ENCODE measurements around the gene HMGB2.

The HMGB2 gene

DNA sequence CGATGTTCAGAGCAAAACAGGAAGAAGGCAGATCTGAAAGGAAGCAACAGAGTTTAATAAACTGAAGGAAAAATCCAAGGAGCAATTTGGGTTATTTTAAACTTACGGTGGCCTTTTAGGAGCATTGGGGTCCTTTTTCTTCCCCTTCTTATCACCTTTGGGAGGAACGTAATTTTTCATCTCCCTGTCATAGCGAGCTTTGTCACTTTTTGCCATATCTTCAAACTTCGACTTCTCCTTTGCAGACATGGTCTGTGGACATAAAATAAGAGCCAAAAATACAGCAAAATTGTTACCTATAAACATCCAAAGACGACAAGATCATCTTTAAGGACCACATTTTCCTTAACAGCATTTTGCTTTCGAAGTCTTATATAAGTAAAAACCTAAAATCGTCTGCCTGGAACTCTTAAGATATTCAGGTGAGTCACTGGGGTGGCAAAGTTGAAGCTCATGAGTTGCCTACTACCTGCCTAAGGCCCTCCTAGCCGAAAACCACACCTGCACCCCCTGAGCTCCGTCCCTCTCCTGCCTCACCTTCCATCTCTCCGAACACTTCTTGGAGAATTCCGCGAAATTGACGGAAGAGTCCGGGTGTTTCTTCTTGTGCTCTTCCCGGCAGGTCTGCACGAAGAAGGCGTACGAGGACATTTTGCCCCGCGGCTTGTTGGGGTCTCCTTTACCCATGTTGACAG, 1.0 kb downstream of the HMGB2 start:
- POLR2A ChIA-PET, result interaction anchor here (1.0 to 3.3 kb wide), 4 partner anchors 12 to 42 kb away, joined by 3 to 70 read pairs (median 9); partner anchors contain the start of gene SAP30

GRCh38 chr4:173332021-173332487, 2.1 kb downstream of the HMGB2 start:
- DNase-seq (ENCODE audit: extremely low spot score), result peak; percentile 18
- CTCF ChIA-PET, result interaction anchor here (1.2 to 4.1 kb wide), 6 partner anchors 10 to 43 kb away, joined by 3 to 28 read pairs (median 4); no protein-coding TSS in a partner anchor
- no peak for TF ChIP-seq CTCF (IDR thresholded peaks at IDR 0.05; ENCODE audit: control extremely low read depth, extremely low read depth, low read depth, missing control alignments)
- POLR2A ChIA-PET, result interaction anchor here (0.7 to 1.9 kb wide), 2 partner anchors 13 to 39 kb away, joined by 3 to 6 read pairs; partner anchors contain the start of gene SAP30

More for the DNA sequence above, 1.0 kb downstream of the HMGB2 start:
- TF ChIP-seq CTCF (IDR thresholded peaks at IDR 0.05; ENCODE audit: control extremely low read depth, extremely low read depth, low read depth, missing control alignments), result no peak
- CTCF ChIA-PET, result interaction anchor here (0.7 to 2.5 kb wide), 9 partner anchors 8 to 309 kb away, joined by 3 to 10 read pairs (median 3); no protein-coding TSS in a partner anchor
- no peak for DNase-seq (ENCODE audit: extremely low spot score)

DNA sequence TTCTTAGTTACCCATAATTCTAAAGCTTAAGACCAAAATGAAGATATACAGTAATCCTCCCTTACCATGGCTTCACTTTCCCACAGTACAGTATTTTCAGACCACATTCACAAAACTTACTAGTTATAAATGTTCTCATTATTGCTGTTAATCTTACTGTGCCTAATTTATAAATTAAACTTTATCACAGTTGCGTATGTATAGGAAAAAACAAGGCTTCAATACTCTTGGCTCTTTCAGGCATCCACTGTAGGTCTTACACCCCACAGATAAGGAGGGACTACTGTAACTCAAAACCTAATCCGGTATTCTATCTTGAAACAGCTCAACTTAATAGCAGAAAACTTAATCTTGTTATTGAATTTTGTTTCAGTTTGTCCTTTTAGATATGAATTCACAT, 3.6 kb downstream of the HMGB2 start:
- CTCF ChIA-PET, result interaction anchor here (1.0 to 4.1 kb wide), 8 partner anchors 9 to 82 kb away, joined by 3 to 28 read pairs (median 5); no protein-coding TSS in a partner anchor
- no peak for DNase-seq (ENCODE audit: extremely low spot score)
- TF ChIP-seq CTCF (IDR thresholded peaks at IDR 0.05; ENCODE audit: control extremely low read depth, extremely low read depth, low read depth, missing control alignments), result no peak
- POLR2A ChIA-PET, result interaction anchor here (1.9 kb wide), 1 partner anchor 40 kb away, joined by 6 read pairs; the partner anchor contains the start of gene SAP30

DNA sequence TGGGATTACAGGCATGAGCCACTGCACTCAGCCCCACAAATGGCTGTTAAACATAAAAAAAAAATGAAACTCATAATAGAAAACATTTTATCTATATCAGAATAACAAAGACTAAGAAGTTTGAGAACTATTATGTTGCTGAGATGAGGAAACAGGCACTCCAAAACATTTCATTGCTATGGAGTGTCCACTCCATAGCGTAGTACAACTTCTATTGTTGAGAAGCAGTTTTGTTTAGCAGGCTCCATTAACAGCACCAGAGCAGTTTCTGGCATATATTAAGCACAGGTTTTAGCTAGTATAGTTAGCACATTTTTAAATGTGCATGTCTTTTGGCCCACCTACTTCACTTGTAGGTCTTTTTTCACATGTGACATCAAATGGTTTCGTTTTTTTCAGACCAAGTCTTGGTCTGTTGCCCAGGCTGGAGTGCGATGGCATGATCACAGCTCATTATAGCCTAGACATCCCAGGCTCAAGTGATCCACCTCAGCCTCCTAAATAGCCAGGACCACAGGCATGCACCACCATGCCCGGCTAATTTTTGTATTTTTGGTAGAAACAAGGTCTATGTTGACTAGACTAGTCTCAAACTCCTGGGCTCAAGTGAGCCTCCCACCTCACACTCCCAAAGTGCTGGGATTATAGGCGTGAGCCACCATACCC, 5.8 kb downstream of the HMGB2 start:
- DNase-seq (ENCODE audit: extremely low spot score), result no peak
- no peak for TF ChIP-seq CTCF (IDR thresholded peaks at IDR 0.05; ENCODE audit: control extremely low read depth, extremely low read depth, low read depth, missing control alignments)
- ChIA-PET POLR2A (no interaction called here), CTCF (interaction anchor here (0.8 to 4.1 kb wide), 6 partner anchors 10 to 93 kb away, joined by 3 to 28 read pairs (median 4); no protein-coding TSS in a partner anchor)

DNA sequence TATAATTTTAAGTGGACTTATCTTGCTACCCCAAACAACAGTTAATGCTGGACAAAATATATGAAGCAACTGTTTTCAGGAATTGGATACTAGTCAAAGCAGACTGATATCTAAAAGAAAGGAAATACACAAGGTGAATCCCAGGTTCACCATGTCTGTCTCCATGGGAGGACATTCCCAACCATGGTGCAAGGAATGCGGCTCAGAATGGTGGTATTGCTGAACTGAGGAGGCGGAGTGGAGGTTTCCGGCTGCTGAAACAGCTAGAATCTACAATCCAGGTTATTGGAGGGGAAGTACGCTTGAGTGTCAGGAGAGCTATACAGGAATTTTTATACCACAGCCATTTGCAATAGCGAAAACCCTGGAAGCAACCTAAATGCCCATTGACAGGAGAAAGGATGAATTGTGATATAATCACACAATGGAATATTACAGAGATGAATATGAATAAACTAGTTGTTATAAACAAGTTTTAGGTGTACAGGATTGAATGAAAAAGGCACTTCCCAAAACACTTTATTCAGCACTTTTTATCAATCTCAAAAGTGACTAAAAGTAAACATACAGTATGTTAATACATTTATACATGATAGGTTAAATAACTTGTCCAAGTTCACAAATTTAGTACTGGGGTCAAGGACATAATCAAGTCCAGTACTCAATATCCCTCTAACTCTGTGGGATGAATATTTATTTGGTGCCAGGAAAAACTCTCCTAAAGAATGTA, 9.0 kb downstream of the HMGB2 start:
- ChIA-PET POLR2A (interaction anchor here (1.7 kb wide), 1 partner anchor 9 kb away, joined by 5 read pairs; the partner anchor contains the start of gene HMGB2), CTCF (interaction anchor here (0.9 to 12.0 kb wide), 3 partner anchors 8 to 91 kb away, joined by 3 to 201 read pairs (median 6); no protein-coding TSS in a partner anchor)
- TF ChIP-seq CTCF (IDR thresholded peaks at IDR 0.05; ENCODE audit: control extremely low read depth, extremely low read depth, low read depth, missing control alignments), result no peak
- no peak for DNase-seq (ENCODE audit: extremely low spot score)
